DOHH2 (cell line): ENCODE data around the gene TSC2.

Experiments used
- CTCF ChIP-seq: fragments of 200-600 bp; sonication (generic); IDR thresholded peaks from one replicate; pipeline ENCODE4 v1.5.1; 2014; ENCODE audit warnings: antibody characterized with exemption, mild to moderate bottlenecking, low read depth, low read length; ENCODE audit not compliant: poor library complexity, severe bottlenecking
- EZH2phosphoT487 ChIP-seq: fragments of 200-600 bp; sonication (generic); IDR thresholded peaks from 2 replicates; pipeline ENCODE4 v1.6.1; 2017; ENCODE audit warnings: borderline replicate concordance, mild to moderate bottlenecking, antibody characterized with exemption, low read length, moderate library complexity, mixed read lengths

GRCh38 chr16:2070576-2071453 is 23.0 kb downstream of the TSC2 start:
- TF ChIP-seq EZH2phosphoT487 (no peak), CTCF (no peak)
